HepG2 (cell line): Measurements from ENCODE around the gene PEX13. TPM values are rescaled to one million over a fixed set of nuclear protein-coding genes. Genes with fewer than 3 reads are reported as not detected.

Experiments
- CAMTA2 ChIP-seq: sonication (generic); formaldehyde crosslinking; IDR thresholded peaks from 2 replicates; pipeline ENCODE4 v1.4.0; 2020; ENCODE audit warnings: mild to moderate bottlenecking, missing genetic modification reagents, borderline replicate concordance
- GABPB1 ChIP-seq: IDR thresholded peaks from 2 replicates; pipeline ENCODE4 v1.6.1; 2016; ENCODE audit warnings: mild to moderate bottlenecking, missing genetic modification reagents, moderate library complexity, missing compliant biosample characterization
- HDAC2 ChIP-seq: sonication (generic); formaldehyde crosslinking; IDR thresholded peaks from 2 replicates; pipeline ENCODE4 v1.4.0; 2020; ENCODE audit warnings: missing genetic modification reagents
- HNRNPH1 ChIP-seq: fragments of 200-400 bp; formaldehyde crosslinking; optimal IDR thresholded peaks from 2 replicates; pipeline ENCODE3; 2017; ENCODE audit warnings: mild to moderate bottlenecking, low read depth, low read length
- HOMEZ ChIP-seq: IDR thresholded peaks from 2 replicates; pipeline ENCODE4 v1.6.1; 2016; ENCODE audit warnings: low read depth
- MYC ChIP-seq: sonication (generic); formaldehyde crosslinking; IDR thresholded peaks from 2 replicates; pipeline ENCODE4 v1.9.0; 2021; ENCODE audit warnings: missing genetic modification reagents, borderline replicate concordance
- SALL2 ChIP-seq: sonication (generic); formaldehyde crosslinking; IDR thresholded peaks from 2 replicates; pipeline ENCODE4 v1.8.1; 2023; ENCODE audit warnings: mild to moderate bottlenecking, missing genetic modification reagents, inconsistent platforms
- TBX3 ChIP-seq: fragments of 450-650 bp; IDR thresholded peaks from 2 replicates; pipeline ENCODE4 v1.6.1; 2017; ENCODE audit warnings: antibody characterized with exemption, mild to moderate bottlenecking, inconsistent platforms, borderline replicate concordance
- U2AF1 ChIP-seq: fragments of 200-400 bp; formaldehyde crosslinking; optimal IDR thresholded peaks from 2 replicates; pipeline ENCODE3; 2017; ENCODE audit warnings: mild to moderate bottlenecking, low read depth, low read length
- ZBTB20 ChIP-seq: sonication (generic); formaldehyde crosslinking; IDR thresholded peaks from 2 replicates; pipeline ENCODE4 v1.8.1; 2023; ENCODE audit warnings: missing genetic modification reagents, low read depth, mild to moderate bottlenecking, borderline replicate concordance
- ZBTB3 ChIP-seq: sonication (generic); formaldehyde crosslinking; IDR thresholded peaks from 2 replicates; pipeline ENCODE4 v1.4.0; 2020; ENCODE audit warnings: low read depth, mild to moderate bottlenecking, moderate library complexity, missing genetic modification reagents, borderline replicate concordance
- ZMAT5 ChIP-seq: sonication (generic); formaldehyde crosslinking; IDR thresholded peaks from 2 replicates; pipeline ENCODE4 v1.5.0; 2020; ENCODE audit warnings: mild to moderate bottlenecking, low read depth, missing genetic modification reagents, borderline replicate concordance
- ZNF441 ChIP-seq: sonication (generic); formaldehyde crosslinking; IDR thresholded peaks from 2 replicates; pipeline ENCODE4 v1.7.0; 2021; ENCODE audit warnings: missing genetic modification reagents, borderline replicate concordance
- ZNF652 ChIP-seq: IDR thresholded peaks from 2 replicates; pipeline ENCODE4 v1.6.1; 2016; ENCODE audit warnings: low read depth, borderline replicate concordance
- ZNF687 ChIP-seq: sonication (generic); formaldehyde crosslinking; IDR thresholded peaks from 2 replicates; pipeline ENCODE4 v1.5.1; 2020; ENCODE audit warnings: mild to moderate bottlenecking, missing genetic modification reagents, moderate library complexity
- polyA plus RNA-seq, 8 experiments: library from polyadenylated mRNA; depleted of rRNA in 3 of 8; stranded (reverse) in 7 of 8; unstranded in 1 of 8; fragments of >200 nt; fragmentation: Illumina TruSeq in 4 of 8; extraction: Trizol in 4 of 8; gene quantifications; 2 replicates each; pipeline versions ENCODE4 v1.2.1 to v1.2.3, GENCODE V29; 2011 to 2016; ENCODE audit warnings: low read depth in 4 of 8, missing spikeins in 1 of 8, mixed read lengths in 1 of 8; ENCODE audit not compliant: insufficient read depth in 1 of 8
- total RNA-seq, 5 experiments: library from RNA; depleted of rRNA; stranded (reverse); fragments of >200 nt; fragmentation: Illumina TruSeq; extraction: Trizol; gene quantifications; 2 replicates each; pipeline ENCODE4 v1.2.3, GENCODE V29; 2016; ENCODE audit warnings: low read depth in 1 of 5
- TF ChIP-seq, protein P1 (sequence below): sonication (generic); formaldehyde crosslinking; conservative IDR thresholded peaks from 2 replicates; pipeline ENCODE4 v1.4.0; 2020; ENCODE audit warnings: missing genetic modification reagents
- TF ChIP-seq, protein P2 (sequence below): sonication (generic); formaldehyde crosslinking; conservative IDR thresholded peaks from 2 replicates; pipeline ENCODE4 v1.4.0; 2020; ENCODE audit warnings: mild to moderate bottlenecking, missing genetic modification reagents, moderate library complexity

Gene PEX13
- total and polyA plus RNA-seq, 2 of the 13 experiments (the other 11 are each of a cell fraction or from before 2014, with no cell fraction given) = 47.9 to 75.9 TPM

DNA sequence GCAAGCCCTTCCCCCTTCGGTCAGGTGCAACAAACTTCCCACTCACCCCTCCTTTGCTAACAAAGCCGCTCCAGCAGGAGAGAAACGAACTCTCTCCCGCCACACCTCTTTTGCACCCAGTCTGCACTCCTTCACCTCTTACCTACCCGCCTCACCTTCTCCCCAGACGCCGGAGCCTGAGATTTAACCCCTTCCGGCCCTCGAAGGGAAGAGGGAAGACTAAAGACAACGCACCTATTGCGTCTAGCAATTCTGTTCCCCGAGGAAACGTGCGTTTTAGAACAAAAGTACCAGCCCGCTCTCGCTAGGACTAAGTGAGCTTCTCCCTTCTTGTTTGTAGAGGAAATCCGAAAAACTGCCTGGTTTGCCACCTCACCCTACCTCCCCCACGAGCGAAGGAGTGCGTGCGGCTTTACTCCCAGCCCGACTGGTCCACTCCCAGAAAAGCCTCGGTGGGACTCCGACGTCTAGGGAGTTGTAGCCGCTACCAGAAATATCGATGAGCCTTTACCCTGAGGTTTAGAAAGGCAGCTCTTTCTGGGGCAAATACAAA, 441 bp upstream of the PEX13 start (continued):
- TF ChIP-seq ZMAT5 (CRISPR knock-in tag) = no peak
- peak; percentile 48 for TF ChIP-seq HNRNPH1
- peak; percentile 83 for TF ChIP-seq GABPB1
- TF ChIP-seq SALL2 (CRISPR knock-in tag) = peak; percentile 83
- TF ChIP-seq, protein P1, sequence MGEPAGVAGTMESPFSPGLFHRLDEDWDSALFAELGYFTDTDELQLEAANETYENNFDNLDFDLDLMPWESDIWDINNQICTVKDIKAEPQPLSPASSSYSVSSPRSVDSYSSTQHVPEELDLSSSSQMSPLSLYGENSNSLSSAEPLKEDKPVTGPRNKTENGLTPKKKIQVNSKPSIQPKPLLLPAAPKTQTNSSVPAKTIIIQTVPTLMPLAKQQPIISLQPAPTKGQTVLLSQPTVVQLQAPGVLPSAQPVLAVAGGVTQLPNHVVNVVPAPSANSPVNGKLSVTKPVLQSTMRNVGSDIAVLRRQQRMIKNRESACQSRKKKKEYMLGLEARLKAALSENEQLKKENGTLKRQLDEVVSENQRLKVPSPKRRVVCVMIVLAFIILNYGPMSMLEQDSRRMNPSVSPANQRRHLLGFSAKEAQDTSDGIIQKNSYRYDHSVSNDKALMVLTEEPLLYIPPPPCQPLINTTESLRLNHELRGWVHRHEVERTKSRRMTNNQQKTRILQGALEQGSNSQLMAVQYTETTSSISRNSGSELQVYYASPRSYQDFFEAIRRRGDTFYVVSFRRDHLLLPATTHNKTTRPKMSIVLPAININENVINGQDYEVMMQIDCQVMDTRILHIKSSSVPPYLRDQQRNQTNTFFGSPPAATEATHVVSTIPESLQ (CRISPR knock-in tag) = 0 out of 2 replicates have a peak, but pooled peaks have one; percentile 77
- TF ChIP-seq ZNF687 (CRISPR knock-in tag) = no peak
- 0 out of 2 replicates have a peak, but pooled peaks have one; percentile 69 for TF ChIP-seq ZNF441 (CRISPR knock-in tag)
- TF ChIP-seq ZBTB20 (CRISPR knock-in tag) = no peak
- TF ChIP-seq, protein P2, sequence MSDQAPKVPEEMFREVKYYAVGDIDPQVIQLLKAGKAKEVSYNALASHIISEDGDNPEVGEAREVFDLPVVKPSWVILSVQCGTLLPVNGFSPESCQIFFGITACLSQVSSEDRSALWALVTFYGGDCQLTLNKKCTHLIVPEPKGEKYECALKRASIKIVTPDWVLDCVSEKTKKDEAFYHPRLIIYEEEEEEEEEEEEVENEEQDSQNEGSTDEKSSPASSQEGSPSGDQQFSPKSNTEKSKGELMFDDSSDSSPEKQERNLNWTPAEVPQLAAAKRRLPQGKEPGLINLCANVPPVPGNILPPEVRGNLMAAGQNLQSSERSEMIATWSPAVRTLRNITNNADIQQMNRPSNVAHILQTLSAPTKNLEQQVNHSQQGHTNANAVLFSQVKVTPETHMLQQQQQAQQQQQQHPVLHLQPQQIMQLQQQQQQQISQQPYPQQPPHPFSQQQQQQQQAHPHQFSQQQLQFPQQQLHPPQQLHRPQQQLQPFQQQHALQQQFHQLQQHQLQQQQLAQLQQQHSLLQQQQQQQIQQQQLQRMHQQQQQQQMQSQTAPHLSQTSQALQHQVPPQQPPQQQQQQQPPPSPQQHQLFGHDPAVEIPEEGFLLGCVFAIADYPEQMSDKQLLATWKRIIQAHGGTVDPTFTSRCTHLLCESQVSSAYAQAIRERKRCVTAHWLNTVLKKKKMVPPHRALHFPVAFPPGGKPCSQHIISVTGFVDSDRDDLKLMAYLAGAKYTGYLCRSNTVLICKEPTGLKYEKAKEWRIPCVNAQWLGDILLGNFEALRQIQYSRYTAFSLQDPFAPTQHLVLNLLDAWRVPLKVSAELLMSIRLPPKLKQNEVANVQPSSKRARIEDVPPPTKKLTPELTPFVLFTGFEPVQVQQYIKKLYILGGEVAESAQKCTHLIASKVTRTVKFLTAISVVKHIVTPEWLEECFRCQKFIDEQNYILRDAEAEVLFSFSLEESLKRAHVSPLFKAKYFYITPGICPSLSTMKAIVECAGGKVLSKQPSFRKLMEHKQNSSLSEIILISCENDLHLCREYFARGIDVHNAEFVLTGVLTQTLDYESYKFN (CRISPR knock-in tag) = no peak
- TF ChIP-seq ZBTB3 = no peak; the same call in 1 of the 2 replicates
- TF ChIP-seq HOMEZ (CRISPR knock-in tag) = 0 out of 2 replicates have a peak, but pooled peaks have one; percentile 14
- peak; percentile 100 for TF ChIP-seq ZNF652 (CRISPR knock-in tag)
- TF ChIP-seq HDAC2 = peak; percentile 34; the same call in 1 of the 2 replicates
- peak; percentile 51; the same call in 1 of the 2 replicates for TF ChIP-seq MYC
- TF ChIP-seq U2AF1 = peak; percentile 81
- TF ChIP-seq TBX3 = no peak; the same call in 1 of the 2 replicates
- peak; percentile 53 for TF ChIP-seq CAMTA2 (CRISPR knock-in tag)
